GM19043 (cell line): ENCODE results near the gene CFP.
A peak's percentile ranks its signal among the peaks of the same experiment; 100 is the strongest.
"Not testable (repeated sequence)": the region's sequence is repeated elsewhere in the genome, so short reads cannot be mapped to it uniquely, and the experiment has no call there.

Experiments used
- ATAC-seq: cut with Tn5 transposase; IDR thresholded peaks from one replicate; pipeline ENCODE4 v1.9.1; 2021; ENCODE audit warnings: low read depth; ENCODE audit not compliant: unreplicated experiment

The CFP gene

DNA sequence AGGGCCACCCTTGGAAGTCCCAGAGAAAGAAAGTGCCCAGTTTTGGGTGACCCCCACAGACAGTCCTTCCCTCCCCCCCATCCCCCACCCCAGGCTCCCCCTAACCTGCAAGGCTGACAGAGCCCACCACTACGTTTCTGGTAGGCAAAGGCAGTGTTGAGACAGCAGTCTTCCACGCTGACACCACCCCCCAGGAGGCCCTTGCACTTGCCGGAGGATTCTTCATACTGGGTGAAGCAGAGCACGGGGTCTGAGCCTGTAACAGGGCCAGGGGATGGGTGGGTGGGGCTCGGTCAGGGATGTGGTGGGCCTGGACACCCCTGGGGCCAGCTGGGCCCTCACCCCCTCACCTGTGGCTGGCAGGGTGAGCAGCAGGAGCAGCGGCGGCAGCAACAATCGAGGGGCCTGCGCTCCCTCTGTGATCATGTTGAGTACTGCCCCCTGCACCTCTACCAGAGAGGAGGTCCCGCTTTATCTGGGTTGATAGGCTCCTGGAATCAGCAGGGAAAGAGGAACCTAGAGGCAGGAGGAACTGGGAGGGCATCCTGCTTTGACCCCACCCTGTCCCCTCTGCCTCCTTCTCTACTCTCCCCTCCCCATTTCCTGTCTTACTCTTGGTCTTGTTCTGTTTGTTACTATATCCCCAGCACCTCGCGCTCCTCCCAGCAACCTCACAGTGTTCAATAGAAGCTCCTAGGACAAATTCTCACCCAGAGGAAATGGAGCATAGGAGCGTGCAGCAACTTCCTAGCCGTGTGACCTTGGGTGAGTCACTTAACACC is at the start of gene CFP:
CFP (minus strand) TSS at position 512 of the 782 bp plus-strand sequence; CDS start at position 426, 86 bp downstream.
- no peak for ATAC-seq

DNA sequence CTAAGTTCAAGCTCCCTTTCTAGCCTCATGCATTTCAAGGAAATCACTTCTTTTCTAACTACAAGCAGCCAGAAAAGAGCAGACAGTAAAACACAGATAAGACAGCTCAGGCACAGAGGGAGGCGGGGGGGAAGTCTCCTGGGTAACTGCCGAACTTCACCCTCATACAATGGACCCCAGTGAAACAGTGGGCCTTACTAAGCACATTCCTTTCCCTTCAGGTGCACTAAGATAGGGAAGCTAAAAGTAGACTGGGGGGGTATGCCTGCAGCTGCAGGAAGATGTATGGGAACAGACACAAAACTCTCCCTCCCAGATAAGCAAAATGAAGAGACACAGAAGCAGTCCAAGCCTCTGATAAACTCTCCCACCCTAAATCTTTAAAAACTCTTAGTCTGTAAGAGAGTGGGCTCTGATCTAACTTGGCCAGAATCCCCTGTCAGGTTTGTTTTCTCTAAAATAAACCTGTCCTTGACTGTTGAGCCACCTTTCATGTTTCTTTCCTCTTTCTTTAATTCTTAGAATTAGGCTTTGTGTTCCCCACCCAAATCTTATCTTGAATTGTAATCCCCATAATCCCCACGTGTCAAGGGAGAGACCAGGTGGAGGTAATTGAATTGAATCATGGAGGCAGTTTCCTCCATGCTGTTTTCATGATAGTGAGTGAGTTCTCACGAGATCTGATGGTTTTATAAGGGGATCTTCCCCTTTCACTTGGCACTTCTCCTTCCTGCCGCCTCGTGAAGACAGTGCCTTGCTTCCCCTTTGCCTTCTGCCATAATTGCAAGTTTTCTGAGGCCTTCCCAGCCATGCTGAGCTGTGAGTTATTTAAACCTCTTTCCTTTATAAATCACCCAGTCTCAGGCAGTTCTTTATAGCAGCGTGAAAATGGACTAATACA is 46.5 kb upstream of the CFP start:
- not testable (repeated sequence) for ATAC-seq

DNA sequence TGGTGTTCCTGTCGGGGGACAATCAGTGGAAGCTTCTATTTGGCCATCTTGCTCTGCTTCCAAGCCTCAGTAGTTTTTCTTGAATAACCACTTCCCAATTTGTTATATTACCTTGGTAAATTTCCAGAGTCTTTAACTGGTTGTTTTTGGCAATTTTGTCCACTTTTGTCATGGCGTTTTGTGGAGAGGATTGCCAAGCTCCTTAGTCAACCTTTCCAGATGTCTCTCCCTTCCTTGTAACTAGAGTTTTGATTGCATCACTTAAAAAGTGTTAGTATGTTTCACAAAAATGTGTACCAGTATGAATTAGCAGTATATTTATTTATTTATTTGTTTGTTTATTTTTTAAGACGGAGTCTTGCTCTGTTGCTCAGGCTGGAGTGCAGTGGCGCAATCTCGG is 45.0 kb upstream of the CFP start:
- no peak for ATAC-seq

DNA sequence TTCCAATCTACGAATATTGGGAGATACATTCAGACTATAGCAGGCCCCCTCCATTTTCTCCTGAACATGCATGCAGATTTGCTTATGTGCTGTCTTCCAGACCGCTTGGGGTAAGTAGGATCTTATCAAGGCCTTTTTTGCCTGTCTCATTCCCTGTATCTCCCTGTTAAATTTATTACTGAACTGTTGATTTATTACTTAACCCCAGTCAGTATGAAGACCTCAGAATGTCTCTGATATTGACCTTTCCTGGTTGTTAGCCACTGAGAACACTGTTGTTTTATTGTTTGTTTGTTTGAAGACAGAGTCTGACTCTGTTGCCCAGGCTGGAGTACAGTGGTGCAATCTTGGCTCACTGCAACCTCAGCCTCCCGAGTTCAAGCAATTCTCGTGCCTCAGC is 36.1 kb upstream of the CFP start:
- not testable (repeated sequence) for ATAC-seq

DNA sequence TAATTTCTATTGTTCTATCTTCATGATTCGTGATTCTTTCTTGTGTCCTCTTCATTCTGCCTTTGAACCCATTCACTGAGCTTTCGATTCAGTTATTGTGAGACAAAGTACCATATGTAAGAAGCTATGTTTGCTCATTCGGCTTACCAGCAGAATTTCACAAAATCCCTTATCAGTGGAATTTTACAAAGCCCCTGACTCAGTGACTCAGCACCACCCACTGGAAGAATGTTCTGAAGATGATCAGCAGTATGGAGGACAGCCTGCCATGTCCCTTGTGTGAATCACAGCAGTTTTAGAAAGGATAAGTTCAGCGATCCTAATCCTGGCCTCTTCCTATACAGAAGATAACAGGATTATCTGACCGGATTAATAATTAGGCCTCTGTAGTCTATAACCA is 35.0 kb upstream of the CFP start:
- no peak for ATAC-seq

DNA sequence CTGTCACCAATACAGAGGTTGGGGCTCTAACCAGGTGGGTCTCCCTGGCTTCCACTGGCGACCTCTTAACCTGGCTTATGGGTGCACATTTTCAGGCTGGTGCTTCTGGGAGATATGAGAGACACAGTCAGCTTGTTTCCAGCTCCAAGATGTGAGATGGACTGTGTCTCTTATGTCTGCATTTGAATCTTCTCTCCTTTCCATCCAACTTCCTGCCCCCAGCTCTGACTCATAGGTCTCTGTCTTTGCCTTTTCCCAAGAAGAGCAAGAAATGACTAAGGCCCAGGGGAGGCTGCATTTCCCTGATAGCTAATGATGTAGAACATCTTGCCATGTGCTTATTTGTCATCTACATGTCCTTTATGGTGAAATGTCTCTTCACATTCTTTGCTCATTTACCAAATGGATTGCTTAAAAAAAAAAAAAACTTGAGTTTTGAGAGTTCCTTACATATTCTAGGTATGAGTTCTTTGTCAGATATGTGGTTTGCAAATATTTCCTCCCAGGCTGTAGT is 32.5 kb upstream of the CFP start:
- ATAC-seq = no peak

DNA sequence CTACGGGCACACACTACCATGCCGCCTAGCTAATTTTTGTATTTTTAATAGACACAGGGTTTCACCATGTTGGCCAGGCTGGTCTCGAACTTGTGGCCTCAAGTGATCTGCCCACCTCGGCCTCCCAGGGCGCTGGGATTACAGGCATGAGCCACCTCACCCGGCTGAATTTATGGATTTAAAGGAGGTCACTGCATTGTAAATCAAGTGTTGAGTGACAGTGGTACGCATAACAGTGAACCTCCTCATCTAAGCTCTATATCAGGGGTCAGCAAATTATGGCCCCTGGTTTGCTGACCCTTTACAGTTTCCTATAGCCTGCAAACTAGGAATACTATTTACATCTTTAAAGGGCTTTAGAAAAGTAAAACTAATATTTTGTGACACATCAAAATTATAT is 31.8 kb upstream of the CFP start:
- ATAC-seq = no peak

DNA sequence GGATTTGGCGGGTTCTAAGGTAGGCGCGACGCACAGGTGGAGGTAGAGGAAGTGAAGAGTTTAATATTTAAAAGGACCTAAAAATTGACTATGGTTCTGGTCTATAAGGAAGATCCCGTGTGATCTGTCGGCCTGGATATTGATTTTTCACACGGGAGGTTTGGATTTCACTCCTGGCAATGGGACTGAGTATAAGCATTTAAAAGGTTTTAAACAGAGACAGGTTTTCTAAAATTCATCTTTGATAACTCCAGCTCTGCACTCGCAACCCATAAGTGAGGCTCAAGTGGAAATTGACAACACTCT is 29.6 kb upstream of the CFP start:
- no peak for ATAC-seq

DNA sequence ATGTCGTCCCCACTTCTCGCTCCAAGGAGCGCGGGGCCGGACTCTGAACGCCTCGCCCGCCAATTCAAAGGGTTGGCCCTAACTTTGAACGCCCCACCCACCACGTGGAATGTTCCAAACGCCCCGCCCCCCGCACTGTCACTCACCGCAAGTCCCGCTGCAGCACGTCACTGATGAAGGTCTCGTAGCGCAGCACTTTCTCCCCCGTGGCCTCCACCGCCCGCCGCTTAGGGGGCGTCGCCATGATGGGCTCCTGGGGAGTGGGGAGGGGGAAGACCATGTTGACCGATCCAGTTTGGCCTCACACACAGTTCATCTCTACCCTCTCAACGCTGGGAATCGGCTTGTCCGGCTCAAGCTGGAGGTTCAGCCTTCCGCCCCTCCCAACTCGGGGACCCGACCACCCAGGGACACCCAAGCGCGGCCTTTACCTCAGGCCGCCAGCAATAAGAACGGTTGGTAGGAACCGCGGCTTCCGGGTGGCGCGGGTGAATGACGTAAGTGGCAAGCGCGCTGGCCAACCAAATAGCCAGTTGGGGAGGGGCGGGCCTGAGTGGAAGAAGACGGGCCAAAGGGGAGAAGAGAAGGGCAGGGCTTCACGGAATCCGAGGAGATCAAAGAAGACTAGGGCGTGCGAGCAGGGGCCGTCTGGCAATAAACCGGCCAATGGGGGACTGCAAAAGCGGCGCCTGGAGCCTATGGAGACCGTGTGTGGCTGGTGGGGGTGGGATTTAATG is 29.1 kb upstream of the CFP start, which contains the start of gene UXT:
UXT (minus strand) TSS at position 497 of the 737 bp plus-strand sequence; CDS start at position 244, 253 bp downstream.
- ATAC-seq = peak; percentile 86

DNA sequence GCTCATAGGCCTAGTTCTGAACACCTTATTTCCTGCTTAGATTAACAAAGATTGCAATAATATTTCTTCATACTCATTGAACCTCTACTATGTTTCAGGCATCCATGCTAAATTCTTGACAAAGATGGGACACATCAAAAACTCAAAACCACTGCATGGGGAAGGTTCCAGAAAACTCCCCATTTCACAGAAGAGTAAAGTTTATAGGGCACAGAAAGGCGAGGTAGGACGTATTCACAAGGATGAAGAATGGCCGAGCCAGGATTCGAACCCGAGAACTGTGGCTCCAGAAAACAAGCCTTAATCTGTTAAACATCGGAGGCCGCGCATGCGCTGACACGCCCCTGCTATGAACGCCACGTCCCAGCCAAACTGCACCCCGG is 28.6 kb upstream of the CFP start:
- ATAC-seq = no peak

DNA sequence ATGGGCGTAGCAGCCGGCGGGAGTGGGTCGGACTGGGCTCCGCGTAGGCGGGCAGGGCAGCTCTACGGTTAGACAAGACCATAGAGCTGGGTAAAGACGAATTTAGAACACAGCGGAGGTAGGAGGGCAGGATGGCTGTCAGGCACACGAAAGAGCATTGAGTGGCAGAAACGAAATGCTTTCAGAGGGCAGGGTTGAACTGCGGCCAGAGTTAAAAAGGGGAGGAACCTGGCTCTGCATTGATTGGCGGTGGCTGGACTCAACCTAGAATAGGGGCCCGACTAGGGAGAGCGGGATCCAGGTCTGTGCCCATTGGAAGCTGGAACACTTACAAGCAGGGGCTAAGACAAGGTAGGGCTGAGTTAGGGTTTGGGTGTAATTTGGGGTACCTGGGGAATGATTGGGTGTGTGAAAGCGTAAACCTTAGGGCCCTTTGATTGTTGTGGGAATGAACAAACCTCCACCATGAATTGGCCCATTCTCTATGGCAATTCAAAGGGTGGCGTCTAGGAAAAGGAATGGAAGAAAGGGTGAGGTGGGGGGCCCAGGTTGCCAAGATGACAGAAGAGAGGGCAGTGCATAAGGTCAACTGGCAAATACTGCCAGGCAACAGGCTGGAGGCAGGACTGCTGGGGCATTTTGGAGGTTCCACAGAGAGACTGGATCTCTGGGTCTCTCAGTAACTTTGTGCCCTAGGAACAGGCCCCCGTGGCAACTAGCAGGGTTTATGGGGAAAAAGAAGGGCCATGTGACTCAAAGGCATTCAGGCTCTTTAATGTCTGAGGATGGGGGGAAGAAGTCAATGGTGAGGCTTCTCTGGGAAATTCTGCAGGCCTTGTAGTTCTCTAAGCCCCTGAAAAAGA is 21.5 kb upstream of the CFP start:
- no peak for ATAC-seq

DNA sequence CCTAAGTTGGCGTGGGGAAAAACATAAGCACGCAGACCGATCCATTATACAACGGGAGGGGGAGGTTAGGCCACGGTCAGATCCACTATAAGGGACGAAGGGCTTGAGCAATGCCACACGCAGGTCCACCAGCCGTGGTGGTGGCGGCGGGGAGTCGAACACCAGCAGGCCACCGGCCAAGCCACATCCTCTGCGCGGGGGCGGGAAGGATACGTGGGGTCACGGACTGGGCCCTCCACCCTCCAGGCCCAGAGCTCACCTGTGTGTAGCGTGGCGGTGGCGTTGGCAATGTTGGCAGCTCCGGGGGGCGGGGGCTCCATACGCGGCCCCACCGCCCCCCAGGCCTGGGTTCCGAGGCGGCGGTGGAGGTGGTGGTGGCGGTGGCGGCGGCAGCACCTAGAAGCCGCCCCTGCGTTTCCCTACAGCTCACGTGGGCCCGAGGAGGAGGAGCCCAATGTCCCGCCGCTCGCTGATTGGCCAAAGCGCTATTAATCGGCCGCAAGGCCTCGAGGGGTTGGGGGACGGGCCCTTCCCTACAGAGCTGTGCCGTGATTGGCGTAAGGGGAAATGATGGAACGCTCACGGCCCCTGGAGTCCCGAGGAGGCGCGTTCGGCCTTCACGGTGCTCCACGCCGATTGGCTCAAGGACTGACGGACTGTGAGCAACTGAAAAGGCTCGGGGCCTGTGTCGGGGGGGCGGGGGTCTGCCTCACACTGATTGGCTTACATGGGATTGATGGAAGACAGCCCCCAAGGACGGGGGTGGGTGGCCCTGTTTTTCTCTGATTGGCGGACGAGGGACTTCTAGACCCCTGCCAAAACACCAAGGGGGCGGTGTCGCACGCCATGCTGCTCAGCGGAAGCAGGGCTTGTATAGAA is 20.7 kb upstream of the CFP start, which contains the start of gene ELK1:
ELK1 (minus strand) TSS at position 400 of the 879 bp plus-strand sequence. CDS start 9,122 bp downstream, outside the sequence.
- ATAC-seq = peak; percentile 88

DNA sequence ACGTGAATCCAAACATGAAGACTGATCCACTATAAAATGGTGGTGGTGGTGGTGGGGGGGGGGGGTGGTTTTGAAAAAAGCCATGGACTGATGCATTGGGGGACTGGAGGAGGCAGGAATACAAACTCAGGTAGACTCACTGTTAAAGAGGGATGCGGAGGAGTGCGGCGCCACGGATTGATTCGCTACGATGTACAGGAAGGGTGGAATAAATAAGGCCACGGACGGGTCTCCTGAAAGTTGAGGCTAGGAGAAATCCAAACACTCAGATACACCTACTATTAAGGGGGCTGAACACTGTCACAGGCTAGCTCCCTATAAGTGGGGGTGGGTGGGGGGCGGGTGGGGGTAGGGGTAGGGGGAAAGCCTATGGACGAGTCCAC is 20.0 kb upstream of the CFP start:
- ATAC-seq = no peak

DNA sequence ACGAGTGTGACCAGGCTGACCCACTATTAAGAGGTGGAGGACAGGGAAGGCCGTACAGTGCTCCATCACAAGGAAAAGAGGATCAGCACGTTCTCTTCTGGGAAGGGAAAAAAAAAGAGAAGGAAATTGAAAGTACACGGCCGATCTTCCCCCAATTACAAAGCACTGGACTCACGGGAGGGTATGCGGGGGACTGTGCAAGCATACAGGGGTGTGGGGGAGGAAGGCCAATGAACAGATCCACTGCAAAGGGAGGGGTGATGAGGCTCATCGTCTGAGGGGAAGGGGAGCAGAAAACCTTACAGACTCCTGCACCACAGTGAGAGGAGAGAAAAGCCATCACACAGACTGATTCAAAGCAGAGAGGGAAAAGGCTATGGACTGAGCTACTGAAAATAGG is 19.5 kb upstream of the CFP start:
- no peak for ATAC-seq

DNA sequence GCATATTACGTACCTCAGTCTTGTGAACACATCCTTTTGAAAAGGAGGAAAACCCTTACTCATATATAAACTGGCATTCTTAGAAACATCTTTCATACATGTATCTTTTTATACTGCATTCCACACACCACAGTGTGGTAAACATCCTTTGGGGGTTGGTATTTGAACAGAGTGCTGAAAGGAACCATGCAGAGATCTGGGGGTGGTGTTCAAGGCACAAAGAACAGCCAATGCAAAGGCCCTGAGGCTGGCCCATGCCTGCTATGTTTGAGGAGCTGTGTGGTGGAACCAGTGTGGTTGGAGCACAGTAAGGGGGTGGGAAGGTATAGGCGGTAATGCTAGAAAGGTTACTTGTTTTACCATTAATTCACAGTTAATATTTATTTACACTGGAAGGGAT is 18.6 kb upstream of the CFP start:
- no peak for ATAC-seq

DNA sequence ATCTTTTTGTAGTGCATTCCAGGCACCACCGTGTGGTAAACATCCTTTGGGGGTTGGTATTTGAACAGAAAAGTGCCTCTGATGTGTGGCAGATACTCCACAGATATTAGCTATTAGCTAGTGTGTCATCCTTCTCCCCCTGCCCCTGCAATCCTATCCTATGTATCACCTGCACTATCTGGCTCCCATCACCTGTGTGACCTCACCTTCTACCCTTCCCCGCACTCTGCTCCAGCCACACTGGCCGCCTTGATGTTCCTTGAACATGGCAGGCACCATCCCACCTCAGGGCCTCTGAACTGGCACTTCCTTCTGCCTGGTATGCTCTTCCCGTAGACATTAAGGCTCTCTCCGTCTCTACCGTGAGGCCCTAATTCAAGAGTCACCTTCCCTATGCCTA is 16.9 kb upstream of the CFP start:
- no peak for ATAC-seq

DNA sequence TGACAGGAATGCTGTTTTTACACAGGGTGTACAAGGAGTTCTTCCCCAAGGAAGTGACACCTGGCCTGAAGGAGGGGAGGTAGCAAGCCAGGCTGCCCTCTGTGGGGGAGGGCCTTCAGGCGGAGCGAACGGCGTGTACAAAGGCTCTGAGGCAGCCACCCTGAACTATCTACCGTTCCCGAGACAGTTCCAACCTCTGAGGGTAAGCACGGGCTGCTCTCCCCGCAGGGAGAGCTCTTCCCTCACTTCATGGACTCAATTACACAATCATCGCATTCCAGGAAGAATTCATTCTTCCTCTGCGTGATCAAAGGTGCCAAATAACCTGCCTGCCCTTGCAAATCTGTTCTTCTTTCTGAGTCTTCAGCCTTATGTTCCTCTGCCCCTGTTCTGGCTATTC is 15.8 kb upstream of the CFP start:
- no peak for ATAC-seq

DNA sequence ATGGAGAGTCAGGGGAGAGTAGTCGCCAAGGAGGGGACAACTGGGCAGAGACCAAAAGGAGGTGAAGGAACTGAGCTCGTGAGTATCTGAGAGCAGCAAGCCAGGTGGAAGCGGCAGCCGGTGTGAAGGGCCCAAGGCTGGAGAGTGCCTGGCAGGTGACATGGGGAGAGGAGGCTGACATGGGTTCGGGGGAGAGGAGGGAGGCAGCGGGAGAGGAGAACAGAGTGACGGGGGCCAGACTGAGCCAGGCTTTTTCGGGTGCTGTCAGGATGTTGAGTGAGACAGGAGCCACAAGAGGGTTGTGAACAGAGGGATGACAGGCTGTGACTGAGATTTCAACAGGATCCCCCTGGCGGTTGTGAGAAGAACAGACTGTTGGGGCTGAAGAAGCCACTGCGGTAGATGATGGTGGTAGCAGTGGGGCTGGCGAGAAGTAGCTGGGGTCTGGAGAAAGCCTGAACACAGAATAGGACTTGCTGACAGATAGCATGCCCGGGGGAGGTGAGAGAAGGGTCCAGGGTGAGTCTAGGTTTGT is 14.9 kb upstream of the CFP start:
- no peak for ATAC-seq

DNA sequence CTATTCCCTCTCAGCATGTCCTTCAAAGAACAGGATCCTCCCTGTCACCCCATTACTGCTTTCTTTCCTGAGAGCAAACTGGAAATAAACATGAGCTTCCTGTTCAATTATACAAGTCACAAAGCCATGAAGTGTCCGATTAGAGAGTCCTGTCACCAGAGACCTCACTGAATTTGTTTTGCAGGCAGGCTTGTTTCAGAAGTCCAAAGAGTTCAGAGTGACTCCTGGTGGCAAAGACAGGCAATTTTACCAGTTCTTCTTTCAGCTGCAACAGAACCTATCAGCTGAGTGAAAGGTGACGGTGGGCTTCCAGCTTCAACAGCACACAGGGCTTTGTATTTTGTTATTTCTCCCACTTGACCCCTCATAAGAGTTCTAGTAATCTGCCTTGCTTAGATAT is 14.2 kb upstream of the CFP start:
- ATAC-seq = no peak
